HG02943 (cell line): ENCODE data around the gene TPD52L2.
"Not testable (repeated sequence)": the region's sequence is repeated elsewhere in the genome, so short reads cannot be mapped to it uniquely, and the experiment has no call there.

Experiments used
- ATAC-seq: cut with Tn5 transposase; IDR thresholded peaks from one replicate; pipeline ENCODE4 v1.9.1; 2021; ENCODE audit warnings: mild to moderate bottlenecking, low read depth, moderate library complexity; ENCODE audit not compliant: unreplicated experiment

The TPD52L2 gene

DNA sequence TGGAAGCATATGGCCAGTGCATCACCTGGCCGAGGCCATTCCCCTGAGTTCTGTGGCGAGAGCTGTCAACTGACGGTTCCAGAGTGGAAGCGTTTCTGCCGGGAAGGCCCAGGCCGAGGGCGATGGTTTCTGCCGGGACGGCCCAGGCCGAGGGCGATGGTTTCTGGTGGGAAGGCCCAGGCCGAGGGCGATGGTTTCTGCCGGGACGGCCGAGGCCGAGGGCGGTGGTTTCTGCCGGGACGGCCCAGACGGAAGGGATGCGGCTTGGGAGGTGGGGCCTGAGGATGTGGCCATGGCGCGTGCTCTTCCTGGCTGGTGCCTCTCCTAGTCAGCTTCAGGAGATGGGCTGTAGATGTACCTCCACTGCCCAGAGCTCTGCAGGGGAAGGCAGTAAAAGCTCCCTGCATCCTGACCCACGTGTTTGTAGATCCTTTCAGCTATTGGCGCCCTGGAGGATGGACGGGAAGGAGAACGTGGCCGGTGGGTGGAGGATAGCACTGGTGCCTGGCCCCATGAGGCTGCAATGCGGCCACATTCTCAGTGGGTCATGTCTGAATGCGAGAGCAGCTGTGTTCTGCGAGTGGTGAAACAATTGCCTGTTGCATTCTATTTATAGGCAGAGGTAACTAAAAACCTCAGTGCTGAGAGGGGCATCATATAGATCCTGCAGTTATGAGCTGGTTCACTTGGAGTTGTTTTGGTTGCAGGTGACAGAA, 12.8 kb downstream of the TPD52L2 start:
- no peak for ATAC-seq

DNA sequence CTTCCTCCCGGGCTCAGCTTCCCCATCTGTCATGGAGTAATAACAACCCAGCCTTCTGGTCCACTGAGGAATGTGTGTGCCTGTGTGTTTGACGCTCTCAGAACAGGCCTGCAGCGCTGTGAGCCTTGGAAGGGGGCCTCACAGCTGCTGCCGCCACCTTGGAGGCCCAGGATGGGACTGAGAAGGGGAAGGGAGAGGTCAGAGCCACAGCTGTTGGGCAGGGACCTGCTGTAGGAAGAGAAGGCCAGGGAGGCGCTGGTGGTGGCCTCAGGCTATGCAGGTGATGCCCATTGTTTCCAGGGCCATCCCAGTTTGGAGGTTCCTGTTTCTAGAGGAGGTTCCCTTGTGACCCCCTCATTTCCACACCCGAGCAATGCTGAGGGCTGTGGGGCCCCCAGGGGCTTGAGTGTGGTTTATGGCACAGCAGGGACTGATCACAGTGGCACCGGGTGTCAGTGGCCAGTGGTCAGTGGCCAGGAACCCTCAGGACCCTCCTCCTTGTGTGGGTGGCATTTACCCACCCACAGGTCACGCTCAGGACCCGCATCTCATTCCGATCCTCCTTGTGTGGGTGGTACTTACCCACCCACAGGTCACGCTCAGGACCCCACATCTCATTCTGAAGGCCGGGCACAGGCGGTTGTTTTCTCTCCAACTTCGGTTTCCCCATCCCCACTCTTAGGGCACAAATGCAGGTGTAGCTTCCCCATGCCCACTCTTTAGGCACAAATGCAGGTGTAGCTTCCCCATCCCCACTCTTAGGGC, 14.0 kb downstream of the TPD52L2 start:
- no peak for ATAC-seq

DNA sequence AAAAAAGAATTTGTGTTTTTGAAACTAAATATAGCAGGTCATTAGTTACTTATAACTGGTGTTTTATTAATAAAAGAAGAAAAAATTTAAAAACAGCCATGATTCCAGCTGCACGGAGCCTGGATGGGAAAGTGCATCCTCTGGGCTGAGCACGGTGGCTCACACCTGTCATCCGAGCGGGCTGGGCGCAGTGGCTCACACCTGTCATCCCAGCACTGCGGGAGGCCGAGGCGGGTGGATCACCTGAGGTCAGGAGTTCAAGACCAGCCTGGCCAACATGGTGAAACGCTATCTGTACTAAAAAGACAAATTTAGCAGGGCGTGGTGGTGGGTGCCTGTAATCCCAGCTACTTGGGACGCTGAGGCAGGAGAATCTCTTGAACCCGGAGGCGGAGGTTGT, 15.8 kb downstream of the TPD52L2 start:
- not testable (repeated sequence) for ATAC-seq

DNA sequence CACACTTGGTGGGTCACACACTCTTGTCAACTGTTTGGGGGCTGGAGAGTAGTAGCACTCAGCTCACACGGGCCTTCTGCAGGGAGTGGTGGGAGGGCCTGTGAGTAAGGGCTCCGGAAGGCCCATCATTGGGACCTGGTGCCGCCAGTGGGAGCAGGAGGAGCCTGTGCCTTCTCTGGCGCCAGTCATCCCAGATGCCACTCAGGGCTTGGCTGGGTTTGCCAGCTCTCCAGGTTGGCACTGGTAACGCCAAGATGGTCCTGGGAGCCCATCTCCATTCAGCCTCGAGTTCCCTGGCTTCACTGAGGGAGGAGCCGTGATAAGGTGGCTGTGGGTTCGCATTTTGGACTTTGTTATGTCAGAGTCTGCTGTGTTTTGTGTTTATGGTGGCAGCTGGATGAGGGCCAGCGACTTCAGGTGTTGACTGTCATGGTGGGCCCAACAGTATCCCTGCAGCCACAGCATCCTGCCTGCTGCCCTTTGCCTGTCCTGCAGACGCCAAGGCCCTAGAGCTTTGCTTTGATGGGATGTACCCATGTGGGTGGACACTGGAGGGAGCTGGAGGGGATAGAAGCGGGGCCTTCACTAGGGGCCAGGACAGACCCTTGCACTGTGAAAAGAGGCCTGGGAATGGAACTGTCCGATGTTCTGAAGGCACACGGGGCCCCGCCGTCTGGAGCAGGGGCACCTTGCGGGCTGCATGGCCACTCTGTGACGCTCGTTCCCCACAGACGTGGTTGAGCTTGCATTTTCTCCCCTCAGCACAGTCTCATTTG, 16.6 kb downstream of the TPD52L2 start:
- ATAC-seq, result no peak

DNA sequence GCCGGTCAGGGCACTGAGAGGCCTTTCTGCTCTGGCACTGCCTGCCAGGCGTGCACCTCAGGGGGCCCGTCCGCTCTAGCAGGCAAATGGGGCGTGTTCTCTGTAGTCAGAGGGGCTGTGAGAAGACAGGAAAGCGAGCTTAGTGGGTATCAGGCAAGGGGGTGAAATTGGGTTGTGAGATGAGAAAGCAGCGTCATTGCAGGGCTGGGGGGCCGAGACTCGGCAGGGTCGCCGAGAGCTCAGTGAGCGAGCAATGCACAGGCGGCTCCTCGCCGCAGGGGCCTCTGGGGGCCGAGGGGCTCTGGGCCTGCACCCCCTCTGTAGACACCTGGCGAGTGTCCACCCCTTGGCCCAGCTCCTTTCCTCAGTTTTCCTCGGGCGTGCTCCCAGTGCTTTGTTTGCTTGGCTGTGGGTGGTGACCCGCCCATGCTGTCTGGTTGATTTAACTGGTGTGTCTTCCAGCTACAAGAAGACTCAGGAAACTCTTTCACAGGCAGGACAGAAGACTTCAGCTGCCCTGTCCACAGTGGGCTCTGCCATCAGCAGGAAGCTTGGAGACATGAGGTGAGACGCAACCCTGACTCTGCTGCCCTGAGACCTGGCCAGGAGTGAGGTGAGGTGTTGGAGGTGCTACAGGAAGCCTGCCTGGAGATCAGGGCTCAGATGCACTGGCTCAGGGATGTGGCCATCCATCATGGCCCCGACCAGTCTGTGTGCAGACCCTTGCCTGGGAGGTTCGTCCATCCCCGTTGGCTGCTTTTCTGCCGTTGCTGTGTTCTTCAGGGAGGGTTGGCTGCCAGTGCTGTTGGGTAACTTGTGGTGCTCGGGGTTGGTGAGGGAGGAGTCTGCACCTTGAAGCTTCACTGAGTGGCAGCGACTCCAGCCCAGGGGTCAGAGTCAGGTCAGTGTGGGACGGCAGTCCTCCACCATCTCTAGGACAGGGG, 17.5 kb downstream of the TPD52L2 start:
- no peak for ATAC-seq

DNA sequence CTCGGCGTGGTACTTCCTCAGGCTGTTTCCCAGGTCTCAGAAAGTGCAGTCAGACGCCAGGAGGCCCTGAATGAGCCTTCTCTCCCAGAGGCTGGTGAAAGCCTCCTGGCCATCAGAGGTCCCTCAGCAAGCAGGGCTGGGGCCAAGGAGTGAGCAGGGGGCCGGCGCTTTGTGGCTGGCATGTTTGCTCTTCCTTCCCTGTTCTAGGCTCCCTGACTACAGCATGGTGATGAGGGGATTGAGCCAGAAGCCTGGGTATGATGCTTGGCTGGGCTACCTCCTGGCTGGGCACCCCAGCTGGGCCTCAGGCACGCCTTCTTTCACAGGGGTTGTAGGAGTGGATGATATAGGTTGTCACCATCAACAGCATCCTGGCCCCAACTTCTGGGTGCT, 18.1 kb downstream of the TPD52L2 start:
- ATAC-seq, result no peak

DNA sequence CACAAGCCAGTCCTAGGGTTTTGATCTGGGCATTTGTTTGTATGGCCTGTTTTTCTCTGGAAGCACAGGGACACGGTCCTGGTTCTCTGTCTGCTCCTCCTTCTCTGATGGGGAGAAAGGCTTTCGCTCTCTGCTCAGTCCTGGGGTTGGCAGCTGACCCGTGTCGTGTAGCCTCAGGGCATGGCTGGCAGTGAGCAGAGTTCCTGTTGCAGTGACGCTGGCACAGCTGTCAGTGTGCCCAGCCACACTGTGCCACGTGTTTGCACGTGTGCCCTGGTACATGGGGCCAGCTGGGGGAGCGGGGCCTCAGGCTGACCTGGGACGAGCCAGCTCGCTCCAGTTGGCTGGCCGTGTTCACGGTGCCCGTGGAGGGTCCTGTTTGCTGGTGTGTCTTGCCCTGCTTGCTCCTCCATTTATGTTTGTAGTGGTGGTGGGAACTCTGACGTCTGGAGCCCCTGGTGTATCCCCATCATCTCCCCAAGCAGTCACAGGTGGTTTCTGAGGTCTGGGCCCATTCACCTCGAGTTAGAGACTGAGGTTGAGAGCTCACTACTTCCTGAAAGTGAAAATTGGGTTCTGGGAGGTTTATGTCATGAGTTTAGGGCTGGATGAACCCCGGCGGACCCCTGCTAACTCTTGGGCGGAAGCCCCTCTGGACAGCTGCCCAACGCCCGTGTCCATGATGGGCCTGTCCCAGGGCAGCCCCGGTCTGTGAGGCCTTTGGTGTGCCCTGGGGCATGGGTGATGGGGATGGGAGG, 19.6 kb downstream of the TPD52L2 start:
- ATAC-seq, result no peak

DNA sequence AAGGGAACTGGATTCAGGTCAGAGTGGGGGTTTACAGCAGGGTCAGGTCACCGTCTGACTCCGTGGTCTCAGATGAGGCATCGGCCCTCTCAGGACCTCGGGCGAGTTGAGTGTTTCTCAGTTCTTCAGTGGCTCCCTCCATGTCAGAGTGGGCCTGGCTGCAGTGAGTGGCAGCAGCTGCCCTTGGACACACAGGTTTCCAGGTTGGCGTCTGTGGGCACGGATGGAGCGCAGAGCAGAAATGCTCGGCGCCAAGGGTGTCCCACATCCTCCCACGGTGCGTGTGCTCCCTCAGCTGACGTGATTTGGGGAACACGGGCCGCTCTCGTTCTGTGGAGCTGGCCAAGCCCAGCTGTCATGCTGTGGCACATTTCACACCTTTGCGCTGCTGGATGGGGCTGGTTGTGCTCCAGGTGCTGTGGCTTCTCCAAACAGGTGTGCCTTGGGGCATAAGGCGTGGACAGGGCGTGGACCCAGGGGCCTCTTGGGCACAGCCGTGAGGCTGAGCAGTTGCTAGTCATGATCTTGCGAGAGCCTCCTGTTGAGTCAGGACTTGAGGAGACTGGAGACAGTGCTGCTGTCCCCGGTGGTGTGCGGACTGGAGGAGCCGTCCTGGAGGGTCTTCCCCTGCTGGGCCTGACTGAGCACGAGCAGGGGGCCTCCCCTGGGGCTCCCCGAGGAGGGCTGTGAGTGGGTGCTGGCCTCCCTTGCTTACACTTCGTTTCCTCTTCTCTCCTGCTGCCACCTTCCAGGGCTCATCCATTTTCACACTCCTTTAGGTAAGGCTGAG, 20.4 kb downstream of the TPD52L2 start:
- no peak for ATAC-seq

DNA sequence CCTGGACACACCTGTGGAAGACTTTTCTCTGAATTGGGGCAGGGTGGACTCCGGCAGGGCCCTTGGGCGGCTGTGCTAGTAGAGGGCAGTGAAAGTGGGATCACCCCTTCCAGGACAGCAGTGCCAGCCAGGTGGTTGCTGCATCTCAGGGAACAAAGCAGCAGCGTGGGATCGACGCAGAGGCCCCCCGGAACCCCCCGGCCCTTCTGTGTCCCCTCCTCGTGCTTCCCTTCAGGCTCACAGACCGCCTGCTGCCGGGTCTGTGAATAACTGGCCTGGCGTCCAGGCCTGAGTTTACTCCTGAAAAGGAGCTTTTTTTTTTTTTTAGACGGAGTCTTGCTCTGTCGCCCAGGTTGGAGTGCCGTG, 21.0 kb downstream of the TPD52L2 start:
- ATAC-seq, result no peak

DNA sequence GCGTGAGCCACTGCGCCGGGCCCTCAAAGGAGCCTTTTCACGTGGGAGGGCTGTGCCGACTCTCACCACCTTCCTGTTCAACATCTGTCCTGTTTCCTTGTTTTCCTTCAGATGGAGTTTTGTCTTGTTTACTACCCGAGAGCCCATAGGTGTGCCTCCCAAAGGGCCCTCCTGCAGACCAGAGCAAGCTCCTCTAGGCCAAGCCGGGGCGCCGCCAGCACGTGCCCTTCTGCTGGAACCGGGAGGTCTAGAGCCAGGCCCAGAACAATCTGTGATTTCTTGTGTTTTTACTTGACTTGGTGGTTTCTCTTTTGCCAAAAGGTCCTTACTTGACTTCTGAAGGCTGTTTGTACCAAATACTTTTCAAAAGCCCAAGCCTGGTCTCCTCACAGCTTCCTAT, 21.9 kb downstream of the TPD52L2 start:
- no peak for ATAC-seq

DNA sequence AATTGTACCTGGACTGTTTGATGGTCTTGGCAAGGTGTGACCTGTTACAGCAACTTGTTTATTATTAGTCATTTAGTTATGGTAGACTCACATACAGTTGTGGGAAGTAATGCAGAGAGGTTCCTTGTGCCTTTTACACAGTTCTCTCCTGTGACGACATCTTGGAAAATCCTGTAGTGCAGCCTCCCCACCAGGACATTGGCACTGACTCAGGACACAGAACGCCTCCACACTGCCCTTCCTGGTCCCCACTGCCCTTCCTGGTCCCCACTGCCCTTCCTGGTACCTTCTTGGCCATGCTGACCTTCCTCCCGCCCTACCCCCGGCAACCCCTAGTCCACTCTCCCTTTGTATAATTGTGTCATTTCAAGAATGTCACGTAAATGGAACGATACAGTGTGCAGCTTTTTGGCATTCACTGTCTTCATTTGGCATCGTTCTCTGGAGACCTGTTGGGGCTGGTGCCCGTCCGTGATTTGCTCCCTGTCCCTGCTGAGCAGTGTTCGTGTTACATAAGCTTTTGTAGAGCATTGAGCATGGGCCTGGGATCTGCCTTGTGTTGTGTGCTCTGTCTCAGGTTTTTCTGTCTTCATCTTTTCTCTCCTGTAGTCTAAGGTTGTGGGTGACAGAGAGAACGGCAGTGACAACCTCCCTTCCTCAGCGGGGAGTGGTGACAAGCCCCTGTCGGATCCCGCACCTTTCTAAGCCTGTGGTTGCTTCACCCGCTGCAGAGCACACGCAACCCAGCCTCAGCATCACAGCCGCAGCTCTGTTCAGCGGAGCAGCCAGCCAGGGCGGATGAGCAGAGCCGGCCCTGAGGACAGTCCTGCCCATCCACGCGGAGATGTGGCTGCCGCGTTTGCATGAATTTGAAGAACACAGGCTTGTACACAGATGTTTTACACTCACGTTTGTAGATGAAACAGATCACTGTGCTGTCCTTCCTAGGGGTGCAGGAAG, 24.5 kb downstream of the TPD52L2 start:
- no peak for ATAC-seq

DNA sequence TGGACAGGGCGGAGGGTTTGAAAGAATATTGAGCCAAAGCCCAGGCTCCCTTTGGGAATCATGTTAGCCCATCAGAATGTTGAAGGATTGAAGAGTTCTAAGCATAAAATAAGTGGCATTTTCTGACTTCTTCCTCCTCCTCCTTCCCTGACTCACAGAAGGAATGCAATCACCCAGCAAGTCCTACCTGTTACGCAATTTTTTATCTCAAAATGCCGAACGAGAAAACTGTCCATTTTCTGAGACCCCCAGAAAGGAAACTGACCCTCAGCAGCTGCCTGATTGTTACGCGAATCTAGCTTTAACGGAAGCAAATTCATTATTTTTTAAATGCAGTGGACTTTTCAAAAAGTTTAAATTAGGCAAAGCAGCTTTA, 25.1 kb downstream of the TPD52L2 start:
- no peak for ATAC-seq

DNA sequence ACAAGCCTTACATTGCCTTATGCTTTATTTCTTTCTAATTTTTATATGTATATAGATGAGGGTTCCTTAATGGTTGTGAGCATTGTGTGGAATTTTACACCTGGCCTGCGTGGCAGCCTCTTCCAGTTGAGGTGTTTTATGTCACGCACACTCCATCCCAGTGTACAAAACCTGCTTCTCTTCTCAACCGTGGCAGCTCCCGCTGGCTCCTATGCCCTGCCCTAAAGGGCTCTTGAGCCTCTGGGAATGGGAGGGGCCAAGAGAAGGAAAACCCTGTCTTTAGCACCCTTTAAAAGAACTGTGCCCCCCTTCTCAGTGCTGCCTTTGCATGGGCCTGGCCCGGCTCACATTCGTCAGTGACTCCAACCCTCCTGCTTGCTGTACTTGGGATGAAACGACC, 25.5 kb downstream of the TPD52L2 start:
- ATAC-seq, result no peak

DNA sequence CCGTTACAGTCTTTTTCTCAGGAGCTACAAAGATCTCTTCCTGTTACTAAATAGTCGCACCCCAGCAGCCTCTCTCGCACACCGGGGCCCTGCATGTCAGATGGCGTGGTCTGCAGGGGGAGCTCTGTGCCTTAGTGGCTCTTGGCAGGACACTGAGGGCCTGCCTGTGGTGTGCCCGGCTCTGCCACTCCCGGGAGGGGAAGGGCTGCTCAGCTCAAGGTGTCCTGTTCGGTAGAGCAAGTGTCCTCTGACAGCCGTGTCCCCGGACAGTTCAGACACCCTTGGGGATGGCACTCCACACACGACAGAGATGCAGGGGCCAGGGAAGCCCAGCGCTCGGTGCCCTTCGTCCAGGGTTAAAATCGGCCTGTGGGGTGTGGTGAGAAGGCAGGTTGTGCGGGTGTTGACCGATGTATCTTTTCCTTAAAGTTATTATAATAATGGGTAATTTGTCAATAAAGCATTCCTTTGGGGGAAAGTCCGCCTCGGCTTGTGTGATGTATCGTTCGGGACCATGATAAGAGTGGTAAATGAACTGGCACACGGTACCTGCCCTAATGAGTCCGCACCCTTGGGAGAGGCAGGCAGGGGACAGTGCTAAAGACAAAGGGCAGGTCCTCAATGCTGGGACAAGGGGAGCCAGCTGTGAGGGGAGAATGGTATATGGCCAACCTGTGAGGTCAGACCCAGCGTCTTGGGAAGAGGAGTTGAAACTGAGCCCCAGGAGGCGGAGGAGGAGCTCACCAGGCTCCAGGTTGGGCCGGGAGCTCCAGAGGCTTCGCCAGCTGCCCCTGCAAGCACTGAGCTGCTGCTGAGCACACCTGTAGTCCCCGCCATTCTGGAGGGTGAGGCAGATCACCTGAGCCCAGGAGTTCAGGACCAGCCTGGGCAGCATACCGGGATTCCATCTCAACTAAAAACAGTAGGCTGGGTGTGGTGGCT, 26.3 kb downstream of the TPD52L2 start:
- no peak for ATAC-seq

DNA sequence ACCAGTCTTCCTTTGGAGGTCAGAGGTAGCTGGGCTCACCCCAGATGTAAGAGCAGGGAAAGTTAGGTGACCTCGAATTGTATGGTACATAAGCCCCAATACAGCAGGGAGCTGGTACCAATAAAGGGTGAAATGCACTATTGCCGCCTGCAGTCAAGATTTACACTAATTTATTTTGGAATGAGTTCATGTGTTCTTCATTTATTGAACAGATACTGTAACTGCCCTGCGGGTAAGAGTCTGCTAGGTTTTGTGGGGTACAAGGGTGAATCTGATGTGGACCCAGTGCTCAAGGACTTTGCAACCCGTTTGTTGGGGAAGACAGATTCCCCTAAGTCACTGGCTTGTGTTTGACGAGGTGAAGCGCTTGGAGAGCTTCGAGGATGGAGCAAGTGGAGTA, 27.3 kb downstream of the TPD52L2 start:
- ATAC-seq, result no peak

DNA sequence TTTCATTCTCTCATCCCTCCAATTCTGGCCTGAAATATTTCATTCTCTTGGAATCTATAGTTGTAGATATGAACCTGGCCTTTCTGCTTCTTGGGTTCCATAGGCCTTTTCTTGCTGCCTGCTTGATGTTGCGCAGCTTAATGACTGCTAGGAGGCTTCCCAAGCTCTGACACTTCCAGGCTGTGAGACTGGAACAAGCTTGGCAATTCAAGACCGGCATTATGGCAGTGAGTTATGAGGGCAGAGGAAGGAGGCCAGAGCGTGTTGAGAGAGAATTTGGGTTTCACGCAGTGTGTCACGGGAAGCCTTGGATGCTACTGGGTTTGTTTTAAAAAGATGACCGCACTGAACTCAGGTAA, 28.9 kb downstream of the TPD52L2 start:
- no peak for ATAC-seq
